ENCODE data around the gene AGAP1. TPM values are rescaled to one million over a fixed set of nuclear protein-coding genes. Genes with fewer than 3 reads are reported as not detected.
A peak's percentile ranks its signal among the peaks of the same experiment; 100 is the strongest.
"Not testable (repeated sequence)": the region's sequence is repeated elsewhere in the genome, so short reads cannot be mapped to it uniquely, and the experiment has no call there.

The AGAP1 gene
- total RNA-seq, 6 experiments from 2014 or later, result 8.1 to 11.2 (median 9.8) TPM

DNA sequence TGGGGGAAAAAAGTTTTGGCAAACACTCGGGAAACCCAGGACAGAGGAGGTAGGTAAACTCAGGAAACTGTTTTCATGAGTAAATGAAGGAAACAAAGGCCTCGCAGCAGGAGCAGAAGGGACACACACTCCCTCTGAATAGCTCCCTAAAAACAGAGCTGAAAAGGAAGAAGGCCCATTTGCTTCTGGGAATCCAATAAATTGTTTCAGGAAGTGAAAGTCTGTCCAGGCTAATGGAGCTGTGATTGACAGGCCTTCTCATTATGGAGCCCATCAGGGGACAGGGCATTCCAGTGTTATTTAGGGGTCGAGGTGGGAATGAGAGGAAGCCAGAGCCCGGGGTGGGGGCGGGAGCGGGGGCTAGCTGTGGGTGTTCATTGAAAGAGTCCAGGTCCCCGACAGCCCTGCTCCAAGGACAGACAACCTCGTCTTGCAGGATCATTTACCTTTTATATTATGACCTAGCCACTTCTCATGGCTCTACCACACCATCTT lies 593.2 kb downstream of the AGAP1 start:
- ATAC-seq (no peak), DNase-seq (peak in 1 of 3 donors; percentile 27)
- Histone ChIP-seq H3K27me3 (no peaks in the 10 kb centered on the region), H3K27ac (no peak overlapping the region), H3K36me3 (no peaks in the 10 kb centered on the region), H3K4me1 (no peaks in the 10 kb centered on the region), H3K4me3 (no peak overlapping the region), H3K9me3 (no peaks in the 10 kb centered on the region)
- intact Hi-C loops (cut with DNase I), result no loop called here
- WGBS (ENCODE audit: insufficient coverage, low coverage, low lambda C conversion rate, missing lambda C conversion rate), result 45% methylated on average over 3 of the region's 8 CpGs
- TF ChIP-seq, protein P1, sequence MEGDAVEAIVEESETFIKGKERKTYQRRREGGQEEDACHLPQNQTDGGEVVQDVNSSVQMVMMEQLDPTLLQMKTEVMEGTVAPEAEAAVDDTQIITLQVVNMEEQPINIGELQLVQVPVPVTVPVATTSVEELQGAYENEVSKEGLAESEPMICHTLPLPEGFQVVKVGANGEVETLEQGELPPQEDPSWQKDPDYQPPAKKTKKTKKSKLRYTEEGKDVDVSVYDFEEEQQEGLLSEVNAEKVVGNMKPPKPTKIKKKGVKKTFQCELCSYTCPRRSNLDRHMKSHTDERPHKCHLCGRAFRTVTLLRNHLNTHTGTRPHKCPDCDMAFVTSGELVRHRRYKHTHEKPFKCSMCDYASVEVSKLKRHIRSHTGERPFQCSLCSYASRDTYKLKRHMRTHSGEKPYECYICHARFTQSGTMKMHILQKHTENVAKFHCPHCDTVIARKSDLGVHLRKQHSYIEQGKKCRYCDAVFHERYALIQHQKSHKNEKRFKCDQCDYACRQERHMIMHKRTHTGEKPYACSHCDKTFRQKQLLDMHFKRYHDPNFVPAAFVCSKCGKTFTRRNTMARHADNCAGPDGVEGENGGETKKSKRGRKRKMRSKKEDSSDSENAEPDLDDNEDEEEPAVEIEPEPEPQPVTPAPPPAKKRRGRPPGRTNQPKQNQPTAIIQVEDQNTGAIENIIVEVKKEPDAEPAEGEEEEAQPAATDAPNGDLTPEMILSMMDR (IDR thresholded peaks at IDR 0.05), result no peak
- no peak for TF ChIP-seq POLR2A (IDR thresholded peaks at IDR 0.05)

- H3K4me1 ChIP-seq, result no peaks in the 10 kb centered on the region
- H3K27me3 ChIP-seq, result no peaks in the 10 kb centered on the region
- no peak for TF ChIP-seq POLR2A (IDR thresholded peaks at IDR 0.05)
- TF ChIP-seq, protein P1 (IDR thresholded peaks at IDR 0.05), result no peak
- no peak overlapping the region for H3K4me3 ChIP-seq
- intact Hi-C loops (cut with DNase I), result no loop called here
- H3K27ac ChIP-seq, result no peak overlapping the region
- no peaks in the 10 kb centered on the region for H3K9me3 ChIP-seq
- ATAC-seq (peak in 1 of 4 donors; percentile 49), DNase-seq (no peak)
- 89% methylated on average over 7 of the region's 8 CpGs for WGBS (ENCODE audit: insufficient coverage, low coverage, low lambda C conversion rate, missing lambda C conversion rate)
- H3K36me3 ChIP-seq, result no peaks in the 10 kb centered on the region
Observed at GRCh38 chr2:236088368-236089057, 594.7 kb downstream of the AGAP1 start.

- no peak for TF ChIP-seq POLR2A (IDR thresholded peaks at IDR 0.05)
- TF ChIP-seq, protein P1 (IDR thresholded peaks at IDR 0.05), result no peak
- no peaks in the 10 kb centered on the region for H3K9me3 ChIP-seq
- no peaks in the 10 kb centered on the region for H3K36me3 ChIP-seq
- H3K4me3 ChIP-seq, result no peak overlapping the region
- DNase-seq (peak in 1 of 3 donors; percentile 16), ATAC-seq (no peak)
- H3K27me3 ChIP-seq, result no peaks in the 10 kb centered on the region
- intact Hi-C loops (cut with DNase I), result no loop called here
- no peak overlapping the region for H3K27ac ChIP-seq
- WGBS (ENCODE audit: insufficient coverage, low coverage, low lambda C conversion rate, missing lambda C conversion rate), result 88% methylated on average over 12 of the region's 12 CpGs
- no peaks in the 10 kb centered on the region for H3K4me1 ChIP-seq
Observed at GRCh38 chr2:236089271-236090026, 595.6 kb downstream of the AGAP1 start.

- Histone ChIP-seq H3K4me3 (no peak overlapping the region), H3K36me3 (no peaks in the 10 kb centered on the region), H3K27ac (no peak overlapping the region), H3K9me3 (no peaks in the 10 kb centered on the region), H3K4me1 (no peaks in the 10 kb centered on the region), H3K27me3 (no peaks in the 10 kb centered on the region)
- DNase-seq (peak in 1 of 3 donors; percentile 35), ATAC-seq (no peak)
- intact Hi-C loops (cut with DNase I), result no loop called here
- no peak for TF ChIP-seq POLR2A (IDR thresholded peaks at IDR 0.05)
- 99% methylated on average over 7 of the region's 9 CpGs for WGBS (ENCODE audit: insufficient coverage, low coverage, low lambda C conversion rate, missing lambda C conversion rate)
Observed at GRCh38 chr2:236090027-236090382, 596.2 kb downstream of the AGAP1 start.

- peak in 1 of 3 donors; percentile 29 for DNase-seq
- H3K27me3 ChIP-seq; intact Hi-C loops (cut with DNase I); H3K27ac ChIP-seq; ATAC-seq; H3K4me1 ChIP-seq; H3K36me3 ChIP-seq; H3K9me3 ChIP-seq; H3K4me3 ChIP-seq: not testable (repeated sequence)
- WGBS (ENCODE audit: insufficient coverage, low coverage, low lambda C conversion rate, missing lambda C conversion rate), result 92% methylated on average over 12 of the region's 16 CpGs
Observed at GRCh38 chr2:236090826-236091225, 597.0 kb downstream of the AGAP1 start.

Data from right lobe of liver (tissue), 6 donors.